K562 (cell line): ENCODE results near the gene CDK9. TPM values are rescaled to one million over a fixed set of nuclear protein-coding genes. Genes with fewer than 3 reads are reported as not detected.

ENCODE experiments used
- BCLAF1 ChIP-seq, 2 experiments: fragments of 450-650 bp in 1 of 2; IDR thresholded peaks; 2 replicates each; pipeline ENCODE4 v1.6.1; 2011 to 2017; ENCODE audit warnings: low read depth in 2 of 2, antibody characterized with exemption in 1 of 2, borderline replicate concordance in 1 of 2, low read length in 1 of 2, mild to moderate bottlenecking in 1 of 2, mixed read lengths in 1 of 2; ENCODE audit not compliant: control insufficient read depth in 1 of 2
- CTBP1 ChIP-seq: fragments of 450-650 bp; IDR thresholded peaks from 2 replicates; pipeline ENCODE4 v1.6.1; 2016; ENCODE audit warnings: borderline replicate concordance
- ETS2 ChIP-seq: IDR thresholded peaks from 2 replicates; pipeline ENCODE4 v1.6.1; 2016; ENCODE audit warnings: borderline replicate concordance, missing genetic modification characterization, mild to moderate bottlenecking, moderate library complexity, missing compliant biosample characterization; ENCODE audit not compliant: poor library complexity, severe bottlenecking
- GABPB1 ChIP-seq: sonication (generic); formaldehyde crosslinking; IDR thresholded peaks from 2 replicates; pipeline ENCODE4 v1.8.0; 2022; ENCODE audit warnings: mild to moderate bottlenecking, missing genetic modification reagents
- HSF4 ChIP-seq: fragments of 250-450 bp; sonication (Bioruptor Pico); IDR thresholded peaks from 2 replicates; pipeline ENCODE4 v2.1.2; 2022; ENCODE audit warnings: mild to moderate bottlenecking, moderate library complexity, borderline replicate concordance
- MEF2D ChIP-seq: conservative IDR thresholded peaks from 2 replicates; pipeline ENCODE4 v1.6.1; 2016; ENCODE audit warnings: low read depth, missing genetic modification characterization, missing compliant biosample characterization
- NFIC ChIP-seq: fragments of 450-650 bp; IDR thresholded peaks from 2 replicates; pipeline ENCODE4 v1.6.1; 2017; ENCODE audit warnings: mild to moderate bottlenecking, inconsistent platforms
- POLR2AphosphoS5 ChIP-seq: IDR thresholded peaks from 2 replicates; pipeline ENCODE4 v1.6.1; 2011; ENCODE audit warnings: mild to moderate bottlenecking, low read depth, low read length, moderate library complexity; ENCODE audit not compliant: control insufficient read depth, insufficient read depth
- PTBP1 ChIP-seq: fragments of 200-400 bp; formaldehyde crosslinking; IDR thresholded peaks from 2 replicates; pipeline ENCODE4 v1.6.1; 2017; ENCODE audit warnings: low read depth, low read length
- RHOXF2B ChIP-seq: fragments of 250-450 bp; sonication (Bioruptor Pico); conservative IDR thresholded peaks from 2 replicates; pipeline ENCODE4 v1.5.1; 2021
- SP2 ChIP-seq: IDR thresholded peaks from 2 replicates; pipeline ENCODE4 v1.6.1; 2011; ENCODE audit warnings: mild to moderate bottlenecking, low read depth, low read length, moderate library complexity; ENCODE audit not compliant: poor library complexity, severe bottlenecking; ENCODE audit errors: extremely low read depth
- SPI1 ChIP-seq: IDR thresholded peaks from 2 replicates; pipeline ENCODE4 v1.6.1; 2011; ENCODE audit warnings: low read depth, low read length, control low read depth, borderline replicate concordance
- STAG1 ChIP-seq: sonication (generic); formaldehyde crosslinking; IDR thresholded peaks from 2 replicates; pipeline ENCODE4 v1.5.0; 2020; ENCODE audit warnings: missing genetic modification reagents, borderline replicate concordance
- TFAM ChIP-seq: fragments of 250-450 bp; sonication (Bioruptor Pico); conservative IDR thresholded peaks from 2 replicates; pipeline ENCODE4 v1.5.0; 2021; ENCODE audit warnings: mild to moderate bottlenecking, moderate library complexity
- TOE1 ChIP-seq, 2 experiments: fragments of 450-650 bp in 1 of 2; sonication (generic) in 1 of 2; formaldehyde crosslinking in 1 of 2; IDR thresholded peaks; 2 replicates each; pipeline versions ENCODE4 v1.7.1 to v1.8.0; 2016 to 2022; ENCODE audit warnings: borderline replicate concordance in 2 of 2, mild to moderate bottlenecking in 2 of 2, antibody characterized with exemption in 1 of 2, inconsistent platforms in 1 of 2, low read depth in 1 of 2, missing genetic modification reagents in 1 of 2, moderate library complexity in 1 of 2
- TRIM28 ChIP-seq: fragments of 450-650 bp; IDR thresholded peaks from 2 replicates; pipeline ENCODE4 v1.6.1; 2017
- YBX1 ChIP-seq: fragments of 450-650 bp; IDR thresholded peaks from 2 replicates; pipeline ENCODE4 v1.7.1; 2016; ENCODE audit warnings: mild to moderate bottlenecking
- ZC3H11A ChIP-seq: IDR thresholded peaks from 2 replicates; pipeline ENCODE4 v1.6.1; 2012; ENCODE audit warnings: low read depth, low read length, improper control_type of control experiment
- ZKSCAN8 ChIP-seq: fragments of 200-800 bp; sonication (Bioruptor generic); IDR thresholded peaks from 2 replicates; pipeline ENCODE4 v1.6.1; 2016; ENCODE audit warnings: missing genetic modification characterization, missing compliant biosample characterization
- ZNF121 ChIP-seq: sonication (generic); formaldehyde crosslinking; conservative IDR thresholded peaks from 2 replicates; pipeline ENCODE4 v1.8.0; 2022; ENCODE audit warnings: missing genetic modification reagents
- ZNF134 ChIP-seq: fragments of 250-450 bp; sonication (Bioruptor Pico); conservative IDR thresholded peaks from 2 replicates; pipeline ENCODE4 v1.4.0; 2020
- ZNF175 ChIP-seq: fragments of 200-800 bp; sonication (Bioruptor generic); IDR thresholded peaks from 2 replicates; pipeline ENCODE4 v1.6.1; 2016; ENCODE audit warnings: low read depth, mild to moderate bottlenecking, missing genetic modification characterization, missing compliant biosample characterization
- ZNF584 ChIP-seq: fragments of 200-800 bp; sonication (Bioruptor generic); IDR thresholded peaks from 2 replicates; pipeline ENCODE4 v1.6.1; 2016; ENCODE audit warnings: low read depth, mild to moderate bottlenecking, missing genetic modification characterization, missing compliant biosample characterization
- ZNF699 ChIP-seq: fragments of 250-450 bp; sonication (Bioruptor Pico); IDR thresholded peaks from 2 replicates; pipeline ENCODE4 v1.8.0; 2021; ENCODE audit warnings: mild to moderate bottlenecking, moderate library complexity; ENCODE audit not compliant: insufficient replicate concordance
- ZNF785 ChIP-seq: fragments of 250-450 bp; sonication (Bioruptor Pico); IDR thresholded peaks from 2 replicates; pipeline ENCODE4 v1.4.0; 2020; ENCODE audit warnings: mild to moderate bottlenecking
- polyA plus RNA-seq, 8 experiments: library from polyadenylated mRNA; depleted of rRNA in 4 of 8; stranded (reverse) in 5 of 8; unstranded in 3 of 8; fragments of >200 nt; fragmentation: Nextera tagmentation in 2 of 8; fragmentation: Illumina TruSeq in 1 of 8; extraction: Ambion mirVana in 2 of 8; extraction: Trizol in 1 of 8; gene quantifications; 2 replicates each; pipeline versions ENCODE4 v1.2.1 to v1.2.3, GENCODE V29; 2011 to 2014; ENCODE audit warnings: inconsistent platforms in 1 of 8, missing spikeins in 1 of 8
- total RNA-seq, 7 experiments: library from RNA; depleted of rRNA in 6 of 7; stranded (reverse); fragments of >200 nt in 6 of 7; fragmentation: Illumina TruSeq in 2 of 7; extraction: Trizol in 2 of 7; gene quantifications; 2 replicates each; pipeline versions ENCODE4 v1.2.1 to v1.2.3, GENCODE V29; 2011 to 2021; ENCODE audit warnings: low replicate concordance in 1 of 7

Gene CDK9
- total and polyA plus RNA-seq, 9 of the 15 experiments (the other 6 are each of a cell fraction or from before 2014, with no cell fraction given): 4.2 to 78.6 (median 33.0) TPM

- TF ChIP-seq ETS2 (tag): no peak
- TF ChIP-seq ZNF134: no peak
- peak; percentile 75; the same call in 1 of the 2 replicates for TF ChIP-seq CTBP1
- no peak for TF ChIP-seq SP2
- TF ChIP-seq TRIM28: no peak
- TF ChIP-seq STAG1 (CRISPR knock-in tag): no peak
- TF ChIP-seq SPI1: no peak
- no peak for TF ChIP-seq GABPB1
- no peak for TF ChIP-seq ZC3H11A
- no peak for TF ChIP-seq PTBP1
- no peak for TF ChIP-seq TOE1 (IDR thresholded peaks at IDR 0.05; ENCODE audit: borderline replicate concordance)
- no peak for TF ChIP-seq TOE1 (CRISPR knock-in tag; IDR thresholded peaks at IDR 0.05; ENCODE audit: borderline replicate concordance, low read depth)
- no peak for TF ChIP-seq RHOXF2B
- no peak for TF ChIP-seq BCLAF1 (IDR thresholded peaks at IDR 0.05; ENCODE audit: borderline replicate concordance in 1 of 2, control insufficient read depth in 1 of 2, low read depth in 2 of 2, low read length in 1 of 2)
- TF ChIP-seq ZNF175: no peak
- TF ChIP-seq YBX1: no peak
- no peak for TF ChIP-seq TFAM (CRISPR knock-in tag)
- no peak for TF ChIP-seq MEF2D (tag)
- no peak for TF ChIP-seq POLR2AphosphoS5
- TF ChIP-seq NFIC: peak; percentile 96
- no peak for TF ChIP-seq ZNF584 (CRISPR knock-in tag)
- TF ChIP-seq HSF4 (CRISPR knock-in tag): no peak
- no peak for TF ChIP-seq ZNF699 (CRISPR knock-in tag)
- TF ChIP-seq ZNF785: no peak
- no peak for TF ChIP-seq ZKSCAN8 (CRISPR knock-in tag)
- TF ChIP-seq ZNF121 (CRISPR knock-in tag): no peak
These were observed 39.7 kb downstream of the CDK9 start (continued) for GRCh38 chr9:127825319-127826051.
